NCI-H748 treated with DMSO at 0.1 percent for 48 hours (cell line): ENCODE data around the gene SELENON.

ENCODE experiments used
- DNase-seq: peaks from one replicate; lab custom pipeline; 2025; lab: John Stamatoyannopoulos, UW

Gene SELENON

GRCh38 chr1:25864434-25864833, 64.4 kb downstream of the SELENON start:
- no peak for DNase-seq

GRCh38 chr1:25866288-25866687, 66.3 kb downstream of the SELENON start:
- DNase-seq = no peak

DNA sequence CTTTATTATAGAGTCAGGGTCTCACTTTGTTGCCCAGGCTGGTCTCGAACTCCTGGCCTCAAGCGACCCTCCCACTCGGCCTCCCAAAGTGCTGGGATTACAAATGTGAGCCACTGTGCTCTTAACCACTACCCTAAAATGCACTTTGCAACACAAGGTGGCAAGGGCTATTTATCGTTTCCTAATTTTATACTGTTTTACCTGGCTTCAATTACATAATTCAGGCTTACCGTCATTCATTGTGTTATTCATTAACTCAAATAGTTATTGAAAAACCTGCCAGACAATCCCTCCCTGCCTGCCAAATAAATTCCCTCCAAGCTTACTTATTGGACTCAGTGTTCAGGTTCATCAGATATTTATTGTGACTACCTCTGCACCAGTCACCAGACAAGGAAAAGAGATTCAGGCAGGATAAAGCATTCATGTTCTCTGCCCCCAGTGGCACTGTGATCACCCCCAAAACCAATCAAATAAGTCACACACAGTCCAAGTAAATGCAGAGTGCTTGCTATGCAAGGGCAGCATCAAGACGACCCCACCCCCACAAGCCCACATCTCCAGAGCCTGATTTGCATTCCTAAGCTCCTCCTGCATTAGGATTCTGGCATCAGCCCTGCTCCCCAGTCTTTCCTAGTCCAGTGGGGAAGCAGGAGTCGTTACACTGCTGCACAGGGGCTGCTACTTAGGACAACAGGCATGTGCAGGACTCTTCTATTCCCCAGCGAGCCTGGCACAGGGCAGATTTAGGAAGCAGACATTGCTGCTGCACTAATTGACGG, 67.4 kb downstream of the SELENON start:
- DNase-seq = no peak
